Mesodermal cell (in vitro differentiated cells): ENCODE results near the gene PLEKHH3.
"Not testable (repeated sequence)": the region's sequence is repeated elsewhere in the genome, so short reads cannot be mapped to it uniquely, and the experiment has no call there.

ENCODE experiments used
- H3K27ac ChIP-seq: 2 replicates; pipeline ENCODE4 v1.7.0; 2013; ENCODE audit warnings: mild to moderate bottlenecking, low read depth, low read length, moderate library complexity; ENCODE audit not compliant: severe bottlenecking
- H3K36me3 ChIP-seq: 2 replicates; pipeline ENCODE4 v1.7.1; 2013; ENCODE audit warnings: mild to moderate bottlenecking, low read length, moderate library complexity; ENCODE audit not compliant: control insufficient read depth, insufficient read depth
- H3K4me1 ChIP-seq: one replicate; pipeline ENCODE4 v1.7.1; 2013; ENCODE audit warnings: mild to moderate bottlenecking, low read length; ENCODE audit not compliant: insufficient read depth, control insufficient read depth, poor library complexity, severe bottlenecking
- H3K4me3 ChIP-seq: 2 replicates; pipeline ENCODE4 v1.7.0; 2013; ENCODE audit warnings: low read length, control low read depth, mild to moderate bottlenecking; ENCODE audit not compliant: insufficient read depth, poor library complexity, severe bottlenecking; ENCODE audit errors: extremely low read depth
- H3K9me3 ChIP-seq: 2 replicates; pipeline ENCODE4 v1.7.1; 2013; ENCODE audit warnings: mild to moderate bottlenecking, low read length, moderate library complexity; ENCODE audit not compliant: control insufficient read depth
- WGBS, 2 experiments: methylation state at CpG; one replicate each; pipeline ENCODE4 v1.1.5; 2013; ENCODE audit warnings: missing lambda C conversion rate in 2 of 2; ENCODE audit not compliant: insufficient coverage in 2 of 2; 5-methylcytosine and 5-hydroxymethylcytosine counted together

Gene PLEKHH3

GRCh38 chr17:42669977-42670788 is 6.6 kb downstream of the PLEKHH3 start:
- peaks cover 52% of the 10 kb centered on the region for H3K36me3 ChIP-seq
- no peaks in the 10 kb centered on the region for H3K9me3 ChIP-seq
- no peak overlapping the region for H3K4me3 ChIP-seq
- peaks cover 11% of the 10 kb centered on the region for H3K4me1 ChIP-seq
- 12 to 18% methylated on average over 53 to 70 of the region's 87 CpGs for WGBS, 2 experiments
- no peak overlapping the region for H3K27ac ChIP-seq

- H3K9me3 ChIP-seq: no peaks in the 10 kb centered on the region
- H3K4me1 ChIP-seq: peaks cover 7% of the 10 kb centered on the region
- WGBS, 2 experiments: 32 to 70% methylated on average over 4 to 7 of the region's 12 CpGs
- peaks cover 52% of the 10 kb centered on the region for H3K36me3 ChIP-seq
- no peak overlapping the region for H3K4me3 ChIP-seq
- H3K27ac ChIP-seq: no peak overlapping the region
Measured at GRCh38 chr17:42669705-42669976, 7.2 kb downstream of the PLEKHH3 start.

- H3K4me1 ChIP-seq: peaks cover 5% of the 10 kb centered on the region
- H3K9me3 ChIP-seq: no peaks in the 10 kb centered on the region
- peaks cover 58% of the 10 kb centered on the region for H3K36me3 ChIP-seq
- H3K27ac ChIP-seq: peak overlapping the region; percentile 29
- 73 to 76% methylated on average over 2 to 4 of the region's 7 CpGs for WGBS, 2 experiments
- no peak overlapping the region for H3K4me3 ChIP-seq
Measured at GRCh38 chr17:42667088-42667951, 9.5 kb downstream of the PLEKHH3 start.

GRCh38 chr17:42666126-42666525 is 10.7 kb downstream of the PLEKHH3 start:
- H3K9me3 ChIP-seq, H3K4me1 ChIP-seq, H3K4me3 ChIP-seq, H3K27ac ChIP-seq: not testable (repeated sequence)
- H3K36me3 ChIP-seq: peaks cover 57% of the 10 kb centered on the region
- WGBS, 2 experiments: 96% methylated on average over 4 of the region's 16 CpGs; no CpG with 5 or more reads in 1 of the 2 experiments

GRCh38 chr17:42665581-42666001 is 11.2 kb downstream of the PLEKHH3 start:
- H3K9me3 ChIP-seq: no peaks in the 10 kb centered on the region
- H3K27ac ChIP-seq: no peak overlapping the region
- H3K4me3 ChIP-seq: no peak overlapping the region
- H3K4me1 ChIP-seq: peaks cover 12% of the 10 kb centered on the region
- peaks cover 52% of the 10 kb centered on the region for H3K36me3 ChIP-seq
- WGBS, 2 experiments: 87 to 92% methylated on average over 12 to 14 of the region's 14 CpGs

DNA sequence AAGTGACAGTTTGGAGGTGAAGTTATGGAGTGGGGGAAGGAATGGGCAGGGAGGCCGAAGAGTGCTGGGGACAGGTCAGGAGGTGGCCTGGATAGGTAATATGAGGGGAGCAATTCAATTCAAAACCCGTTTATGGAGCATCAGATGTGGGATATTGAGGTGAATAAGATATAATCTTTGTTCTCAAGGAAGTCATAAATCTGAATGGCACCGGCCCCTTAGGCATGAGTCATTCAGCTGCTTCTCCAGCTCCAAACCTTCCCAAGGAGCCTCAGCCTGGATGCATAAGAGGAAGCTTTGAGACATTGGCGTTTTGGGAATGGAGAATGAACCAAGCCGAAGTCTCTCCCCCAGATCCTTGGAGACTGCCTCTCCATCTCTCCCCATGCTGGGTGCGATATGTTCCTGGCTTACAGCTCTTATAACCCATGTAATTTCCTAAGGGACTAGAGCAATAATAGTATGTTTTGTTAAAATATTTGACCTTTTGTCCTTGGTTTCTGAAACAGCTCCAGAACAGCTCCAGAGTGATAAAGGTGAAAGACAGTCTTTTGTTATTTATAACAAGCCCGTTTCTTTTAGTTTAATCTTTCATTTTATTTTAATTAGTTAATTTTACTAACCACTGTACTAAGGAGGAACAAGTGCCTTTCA is 16.0 kb downstream of the PLEKHH3 start:
- peaks cover 5% of the 10 kb centered on the region for H3K9me3 ChIP-seq
- no peak overlapping the region for H3K4me3 ChIP-seq
- H3K4me1 ChIP-seq: peaks cover 7% of the 10 kb centered on the region
- peaks cover 36% of the 10 kb centered on the region for H3K36me3 ChIP-seq
- no peak overlapping the region for H3K27ac ChIP-seq
- 88 to 98% methylated on average over 3 to 4 of the region's 7 CpGs for WGBS, 2 experiments

DNA sequence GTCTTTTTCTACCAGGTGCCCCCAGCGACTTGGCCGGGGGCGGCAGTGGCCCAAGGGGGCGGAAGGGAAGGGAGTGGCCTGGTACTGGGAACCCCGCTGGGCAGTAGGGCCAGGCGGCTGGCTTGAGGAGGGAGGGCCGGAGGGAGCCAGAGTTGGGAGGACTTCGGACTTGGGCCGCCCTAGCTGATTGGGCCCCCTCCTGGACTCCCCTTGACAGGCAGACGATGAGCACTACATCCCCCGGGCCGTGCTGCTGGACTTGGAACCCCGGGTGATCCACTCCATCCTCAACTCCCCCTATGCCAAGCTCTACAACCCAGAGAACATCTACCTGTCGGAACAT is 16.9 kb downstream of the PLEKHH3 start:
- H3K27ac ChIP-seq, H3K4me1 ChIP-seq, H3K9me3 ChIP-seq: not testable (repeated sequence)
- whole genome bisulfite sequencing, 2 experiments: 80% methylated on average over 1 of the region's 14 CpGs; no CpG with 5 or more reads in 1 of the 2 experiments
- H3K4me3 ChIP-seq: peak overlapping the region; percentile 62
- H3K36me3 ChIP-seq: peaks cover 31% of the 10 kb centered on the region

DNA sequence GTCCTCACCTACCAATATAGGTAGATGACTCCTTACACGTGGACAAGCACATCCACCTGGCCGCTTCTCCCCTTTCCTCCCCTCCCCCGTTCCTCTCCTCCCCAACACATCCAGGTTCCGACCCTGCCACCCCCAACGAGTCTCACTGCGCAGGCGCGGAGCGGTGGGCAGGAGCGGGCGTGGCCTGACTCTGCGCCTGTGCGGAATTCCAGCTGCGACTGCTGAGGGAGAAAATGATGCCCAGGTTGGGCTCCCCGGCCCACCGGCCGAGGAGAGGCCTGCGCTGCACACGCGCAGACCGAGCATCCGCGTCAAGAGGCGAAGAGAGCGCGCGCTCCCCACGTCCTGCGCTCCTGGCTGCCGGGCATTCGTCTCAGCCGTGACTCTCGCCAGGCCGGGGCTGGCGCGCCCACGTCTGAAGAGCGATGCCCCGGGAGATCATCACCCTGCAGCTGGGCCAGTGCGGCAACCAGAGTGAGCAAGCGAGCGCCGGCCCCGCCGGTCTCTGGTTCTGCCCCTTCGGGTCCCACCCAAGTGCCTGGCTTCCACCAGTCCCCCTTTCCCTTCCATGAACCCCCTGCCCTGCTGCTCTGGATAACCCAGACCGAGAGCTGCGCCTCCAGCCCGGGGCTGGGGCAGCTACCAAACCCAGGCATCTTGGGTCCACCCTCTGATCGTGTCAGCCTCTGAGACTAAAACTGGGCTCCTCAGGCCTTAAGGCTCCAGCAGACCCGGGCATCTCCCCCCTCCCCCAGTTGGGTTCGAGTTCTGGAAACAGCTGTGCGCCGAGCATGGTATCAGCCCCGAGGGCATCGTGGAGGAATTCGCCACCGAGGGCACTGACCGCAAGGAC is 17.5 kb downstream of the PLEKHH3 start, which contains the start of gene TUBG2:
Gene TUBG2 (plus strand): TSS at position 206 of the 853 bp plus-strand sequence. CDS start 220 bp downstream, at position 426.
- Histone ChIP-seq H3K9me3 (peaks cover 5% of the 10 kb centered on the region), H3K4me3 (peak within 1 kb of the TSS; percentile 62), H3K27ac (no peak within 1 kb of the TSS), H3K4me1 (peaks cover 7% of the 10 kb centered on the region), H3K36me3 (peaks cover 28% of the 10 kb centered on the region)
- 0% methylated on average over 37 to 39 of the region's 59 CpGs for WGBS, 2 experiments

GRCh38 chr17:42657824-42658588 is 18.8 kb downstream of the PLEKHH3 start:
- Histone ChIP-seq H3K9me3 (peaks cover 5% of the 10 kb centered on the region), H3K36me3 (peaks cover 16% of the 10 kb centered on the region), H3K4me3 (no peak overlapping the region), H3K27ac (no peak overlapping the region), H3K4me1 (peaks cover 15% of the 10 kb centered on the region)
- WGBS, 2 experiments: 97 to 98% methylated on average over 5 to 6 of the region's 9 CpGs
